Activated naive CD8-positive, alpha-beta T cell treated with anti-CD3 and anti-CD28 coated beads, Interleukin-2, amount 50 U/mL, for 24 hours (primary cell): Measurements from ENCODE around the gene MAP2K5.

Source experiments
- ATAC-seq: fragments of 150-1000 bp; cut with Tn5 transposase; one replicate; pipeline ENCODE4 v1.10.0; 2021
- DNase-seq: peaks from one replicate; pipeline ENCODE4 v3.0.0; 2021
- H3K27ac Mint-ChIP-seq: one replicate; pipeline ENCODE4 v1.8.0; 2021; ENCODE audit warnings: mild to moderate bottlenecking, mixed read lengths
- H3K27me3 Mint-ChIP-seq: one replicate; pipeline ENCODE4 v1.8.0; 2021; ENCODE audit warnings: mixed read lengths
- H3K36me3 Mint-ChIP-seq: one replicate; pipeline ENCODE4 v1.8.0; 2021; ENCODE audit warnings: low read depth, mixed read lengths
- H3K4me1 Mint-ChIP-seq: one replicate; pipeline ENCODE4 v1.8.0; 2021; ENCODE audit warnings: mixed read lengths
- H3K4me3 Mint-ChIP-seq: one replicate; pipeline ENCODE4 v1.8.0; 2021; ENCODE audit warnings: mild to moderate bottlenecking, moderate library complexity, mixed read lengths
- H3K9me3 Mint-ChIP-seq: one replicate; pipeline ENCODE4 v1.8.0; 2021; ENCODE audit warnings: mixed read lengths

The MAP2K5 gene

DNA sequence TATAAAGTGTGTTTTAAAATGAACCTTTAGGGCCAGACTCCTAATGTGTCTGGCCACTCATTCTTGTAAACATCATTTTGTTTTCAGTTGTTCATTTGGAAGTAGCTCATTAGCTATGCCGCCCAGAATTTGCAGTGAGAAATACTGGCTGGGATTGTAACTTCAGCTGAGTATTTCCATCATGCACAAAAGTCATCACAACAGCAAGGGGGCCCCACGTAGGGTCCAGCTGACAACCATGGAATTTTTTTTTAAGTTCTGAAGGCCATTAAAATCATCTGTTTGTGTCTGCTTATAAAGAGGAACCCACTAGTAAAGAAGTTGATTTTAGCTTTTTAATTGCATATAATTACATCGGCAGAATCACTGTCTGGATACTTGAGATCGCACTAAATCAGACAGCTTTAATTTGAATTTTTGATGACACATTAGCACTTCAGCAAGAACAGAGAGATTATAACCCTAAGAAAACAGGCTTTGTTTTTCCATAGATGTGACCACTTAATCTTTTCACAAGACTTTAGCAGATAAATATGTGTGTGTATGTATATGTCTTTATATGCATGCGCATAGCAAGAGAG, 236.6 kb downstream of the MAP2K5 start:
- DNase-seq (no peak), ATAC-seq (no peak)
- Mint-ChIP-seq H3K4me3 (no peak overlapping the region), H3K9me3 (no peaks in the 10 kb centered on the region), H3K36me3 (no peaks in the 10 kb centered on the region), H3K27me3 (no peaks in the 10 kb centered on the region), H3K4me1 (peaks cover 18% of the 10 kb centered on the region), H3K27ac (no peak overlapping the region)

DNA sequence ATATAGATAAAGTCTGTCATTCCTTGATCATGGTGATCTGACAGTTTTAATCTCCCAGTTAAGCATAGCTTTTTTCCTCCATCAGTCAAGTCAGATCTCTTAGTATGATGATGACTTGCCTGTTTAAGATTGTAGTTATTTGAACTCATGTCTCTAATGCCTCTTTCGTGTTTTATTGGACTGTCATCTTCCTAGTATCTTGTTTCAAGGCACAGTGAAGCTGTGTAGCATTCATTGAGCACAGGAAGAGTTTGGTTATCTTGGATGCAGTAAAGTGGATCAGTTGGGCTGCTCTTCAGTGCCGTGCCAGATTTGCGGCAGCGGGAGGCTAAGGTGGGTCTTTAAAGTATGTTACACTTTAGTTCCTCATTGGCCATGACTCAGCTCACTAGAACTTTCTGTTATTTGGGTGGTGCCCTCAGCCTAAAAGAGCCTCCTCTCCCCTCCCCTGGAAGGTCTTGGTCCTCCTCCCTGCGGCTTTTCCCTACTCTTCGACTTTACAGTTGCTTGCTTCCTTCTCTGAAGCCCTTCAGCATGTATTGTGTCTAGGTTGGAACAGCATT, 237.1 kb downstream of the MAP2K5 start:
- H3K9me3 Mint-ChIP-seq: no peaks in the 10 kb centered on the region
- no peak for DNase-seq
- ATAC-seq: no peak
- peaks cover 24% of the 10 kb centered on the region for H3K4me1 Mint-ChIP-seq
- H3K27ac Mint-ChIP-seq: no peak overlapping the region
- H3K4me3 Mint-ChIP-seq: no peak overlapping the region
- no peaks in the 10 kb centered on the region for H3K27me3 Mint-ChIP-seq
- no peaks in the 10 kb centered on the region for H3K36me3 Mint-ChIP-seq

DNA sequence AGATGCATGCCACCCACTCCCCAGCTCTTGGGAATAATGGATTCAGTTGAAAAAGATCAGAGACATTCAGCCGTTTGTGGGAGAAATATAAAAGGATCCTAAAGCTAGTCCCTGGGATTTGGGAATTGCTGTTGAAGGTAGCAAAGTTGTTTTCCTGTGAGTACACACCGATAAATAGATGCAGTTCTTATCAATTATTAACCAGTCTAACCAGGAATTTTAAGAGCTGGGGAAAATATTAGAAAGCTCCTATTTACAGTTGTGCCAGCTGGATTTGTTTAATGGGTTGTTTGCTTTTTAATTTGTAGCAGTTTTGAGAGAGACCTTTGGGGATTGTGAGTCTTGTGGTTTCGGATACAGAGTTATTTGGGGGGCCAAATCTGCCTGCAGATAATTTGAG, 238.6 kb downstream of the MAP2K5 start:
- Mint-ChIP-seq H3K4me1 (peaks cover 33% of the 10 kb centered on the region), H3K36me3 (no peaks in the 10 kb centered on the region), H3K4me3 (no peak overlapping the region), H3K27ac (no peak overlapping the region), H3K27me3 (no peaks in the 10 kb centered on the region), H3K9me3 (no peaks in the 10 kb centered on the region)
- DNase-seq (no peak), ATAC-seq (no peak)

DNA sequence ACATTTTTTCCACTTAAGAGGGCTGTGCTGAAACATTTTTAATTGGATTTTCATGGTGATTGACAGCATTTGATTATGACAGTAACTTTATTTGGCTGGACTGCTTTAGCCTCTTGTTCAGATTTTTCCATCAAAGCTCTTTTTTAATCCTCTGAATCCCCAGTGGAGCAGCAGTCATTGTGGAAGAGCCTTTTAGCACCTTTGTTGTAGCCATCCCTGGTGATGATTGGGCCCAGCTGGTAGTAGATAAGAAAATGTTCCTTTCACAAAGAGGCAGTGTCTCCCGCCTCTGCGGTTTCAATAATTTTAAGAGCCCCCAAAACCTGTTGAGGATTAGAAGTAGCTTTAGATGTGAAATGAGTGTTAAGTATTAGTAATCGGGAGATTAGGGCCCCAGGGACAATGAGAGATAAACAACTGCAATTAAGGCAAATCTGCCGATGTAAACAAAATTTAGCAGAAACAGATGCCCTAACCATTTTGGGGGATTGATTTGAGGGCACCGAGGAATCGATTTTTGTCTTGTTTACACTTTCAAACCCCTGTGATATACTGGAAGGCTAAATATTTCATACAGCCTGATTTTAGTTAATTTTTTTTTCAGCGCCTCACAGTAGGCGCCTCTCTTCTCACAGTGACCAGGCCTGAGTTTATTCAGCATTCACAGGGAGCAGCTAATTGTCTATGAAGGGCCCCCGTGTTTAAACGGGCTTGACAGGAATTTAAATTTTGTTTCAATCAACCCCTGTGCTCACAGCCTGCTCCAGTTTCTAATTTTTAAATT, 239.6 kb downstream of the MAP2K5 start:
- H3K4me3 Mint-ChIP-seq: no peak overlapping the region
- no peak for ATAC-seq
- H3K4me1 Mint-ChIP-seq: peaks cover 33% of the 10 kb centered on the region
- no peaks in the 10 kb centered on the region for H3K27me3 Mint-ChIP-seq
- no peaks in the 10 kb centered on the region for H3K36me3 Mint-ChIP-seq
- no peak for DNase-seq
- no peak overlapping the region for H3K27ac Mint-ChIP-seq
- no peaks in the 10 kb centered on the region for H3K9me3 Mint-ChIP-seq

DNA sequence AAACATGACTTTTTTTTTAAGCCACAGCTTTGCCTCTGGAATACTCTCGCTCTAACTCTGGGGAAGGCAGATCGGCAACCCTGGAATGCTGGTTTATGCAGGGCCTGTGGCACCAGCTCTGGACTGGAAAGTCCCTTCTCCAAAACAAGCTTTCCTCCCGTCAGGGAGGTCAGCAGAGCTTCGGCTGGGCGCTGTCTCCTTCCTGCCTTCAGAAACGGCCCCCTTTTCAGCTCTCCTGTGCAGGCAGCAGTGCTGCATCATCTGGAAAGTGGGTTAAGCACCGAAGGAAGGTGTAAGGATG, 240.1 kb downstream of the MAP2K5 start:
- H3K4me3 Mint-ChIP-seq: no peak overlapping the region
- no peaks in the 10 kb centered on the region for H3K27me3 Mint-ChIP-seq
- H3K36me3 Mint-ChIP-seq: no peaks in the 10 kb centered on the region
- no peak overlapping the region for H3K27ac Mint-ChIP-seq
- DNase-seq: no peak
- peaks cover 33% of the 10 kb centered on the region for H3K4me1 Mint-ChIP-seq
- no peaks in the 10 kb centered on the region for H3K9me3 Mint-ChIP-seq
- no peak for ATAC-seq

DNA sequence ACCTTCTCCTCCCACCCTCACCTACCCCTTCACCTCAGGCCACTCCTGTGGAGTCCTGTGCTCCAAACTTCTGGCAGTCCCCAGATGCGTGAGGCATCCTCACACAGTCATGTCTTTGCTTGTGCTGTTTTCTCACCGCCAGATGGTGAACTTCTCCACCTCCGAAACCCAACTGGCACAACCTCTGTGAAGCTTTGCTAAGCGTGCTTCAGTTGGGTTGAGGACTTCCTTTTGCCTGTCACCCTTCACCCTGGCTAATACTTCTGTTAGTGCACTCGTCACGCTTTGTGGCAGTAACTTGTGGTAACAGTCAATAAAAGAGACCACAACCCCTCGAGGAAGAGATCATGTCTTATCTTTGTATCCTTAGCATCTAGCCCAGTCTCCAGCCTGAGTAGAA, 240.8 kb downstream of the MAP2K5 start:
- Mint-ChIP-seq H3K27ac (no peak overlapping the region), H3K4me3 (no peak overlapping the region), H3K36me3 (no peaks in the 10 kb centered on the region), H3K9me3 (no peaks in the 10 kb centered on the region), H3K4me1 (peaks cover 33% of the 10 kb centered on the region), H3K27me3 (no peaks in the 10 kb centered on the region)
- ATAC-seq (peak; percentile 79), DNase-seq (peak; percentile 29)

DNA sequence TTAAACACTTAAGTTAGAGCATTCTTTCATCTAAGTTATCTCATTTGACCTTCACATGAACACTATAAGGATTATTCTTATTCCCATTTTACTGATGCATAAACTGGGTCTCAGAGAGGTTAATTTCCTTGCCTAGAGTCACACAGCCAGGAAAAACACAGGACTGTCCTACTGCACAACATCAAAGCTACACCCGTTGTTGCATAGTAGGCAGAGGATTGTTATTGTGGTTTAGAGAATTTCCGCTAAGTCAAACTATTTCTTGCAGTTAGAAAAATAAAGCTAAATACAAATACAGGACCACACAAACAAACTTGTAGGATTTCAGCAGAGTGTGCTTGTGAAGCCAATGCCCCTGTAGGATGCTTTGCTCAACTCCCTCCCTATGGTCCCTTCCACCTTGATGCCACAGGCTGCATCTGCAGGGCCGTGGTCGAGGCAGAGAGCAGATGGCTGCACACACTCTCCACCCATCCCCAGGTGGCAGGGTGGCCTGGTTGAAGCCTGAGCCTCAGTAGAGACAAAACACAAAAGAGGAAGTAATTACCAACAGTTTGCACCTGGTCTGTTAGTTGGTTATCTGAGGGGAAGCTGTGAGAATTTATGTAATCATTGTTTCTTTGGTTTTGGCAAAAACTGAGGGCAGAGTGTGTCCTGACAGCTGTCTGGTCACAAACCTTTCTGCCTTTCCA, 241.7 kb downstream of the MAP2K5 start:
- Mint-ChIP-seq H3K9me3 (no peaks in the 10 kb centered on the region), H3K27me3 (no peaks in the 10 kb centered on the region), H3K36me3 (no peaks in the 10 kb centered on the region), H3K4me1 (peaks cover 33% of the 10 kb centered on the region), H3K4me3 (no peak overlapping the region), H3K27ac (no peak overlapping the region)
- no peak for DNase-seq
- peak; percentile 27 for ATAC-seq

DNA sequence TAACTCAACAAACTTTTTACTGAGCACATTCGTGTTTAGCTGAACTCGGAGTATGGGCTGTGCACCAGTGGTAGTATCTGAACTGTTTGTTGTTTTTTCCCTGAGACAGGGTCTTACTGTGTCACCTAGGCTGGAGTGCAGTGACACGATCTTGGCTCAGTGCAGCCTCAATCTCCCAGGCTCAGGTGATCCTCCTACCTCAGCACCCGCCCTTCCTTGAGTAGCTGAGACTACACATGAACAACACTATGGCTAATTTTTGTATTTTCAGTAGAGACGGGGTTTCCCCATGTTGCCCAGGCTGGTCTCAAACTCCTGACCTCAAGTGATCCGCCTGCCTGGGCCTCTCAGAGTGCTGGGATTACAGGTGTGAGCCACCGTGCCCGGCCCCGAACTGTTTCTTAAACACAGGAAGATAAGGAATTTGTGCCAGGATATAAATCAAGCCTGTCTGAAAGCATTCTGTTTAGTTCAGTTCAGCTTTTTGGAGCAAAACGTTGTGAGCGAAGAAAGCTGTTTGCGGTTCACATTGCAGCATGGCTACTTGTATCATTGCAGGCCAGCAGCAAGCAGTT, 242.4 kb downstream of the MAP2K5 start:
- Mint-ChIP-seq H3K36me3 (peaks cover 2% of the 10 kb centered on the region), H3K27ac (no peak overlapping the region), H3K4me3 (no peak overlapping the region), H3K4me1 (peaks cover 33% of the 10 kb centered on the region), H3K9me3 (no peaks in the 10 kb centered on the region), H3K27me3 (no peaks in the 10 kb centered on the region)
- no peak for DNase-seq
- ATAC-seq: no peak

DNA sequence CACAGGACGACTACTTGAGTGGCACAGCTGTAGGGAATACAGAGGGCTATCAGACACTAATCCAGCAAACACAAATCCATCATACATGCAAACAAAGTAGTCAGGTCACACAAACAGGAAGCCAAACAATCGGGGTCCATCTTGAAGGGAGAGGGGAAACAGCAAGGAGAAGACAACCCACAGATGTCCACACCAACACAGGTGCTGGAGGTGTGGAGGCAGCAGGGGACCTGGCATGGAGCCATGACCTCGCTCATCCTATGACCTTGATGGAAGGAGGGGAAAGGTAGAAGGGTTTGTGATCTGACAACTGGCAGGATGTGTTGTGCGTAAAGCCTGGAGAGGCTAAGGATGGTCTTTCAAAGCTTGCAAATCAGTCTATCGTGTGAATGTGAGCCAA, 242.9 kb downstream of the MAP2K5 start:
- Mint-ChIP-seq H3K4me1 (peaks cover 33% of the 10 kb centered on the region), H3K36me3 (peaks cover 2% of the 10 kb centered on the region), H3K27ac (no peak overlapping the region), H3K27me3 (no peaks in the 10 kb centered on the region), H3K9me3 (no peaks in the 10 kb centered on the region), H3K4me3 (no peak overlapping the region)
- no peak for DNase-seq
- ATAC-seq: no peak

DNA sequence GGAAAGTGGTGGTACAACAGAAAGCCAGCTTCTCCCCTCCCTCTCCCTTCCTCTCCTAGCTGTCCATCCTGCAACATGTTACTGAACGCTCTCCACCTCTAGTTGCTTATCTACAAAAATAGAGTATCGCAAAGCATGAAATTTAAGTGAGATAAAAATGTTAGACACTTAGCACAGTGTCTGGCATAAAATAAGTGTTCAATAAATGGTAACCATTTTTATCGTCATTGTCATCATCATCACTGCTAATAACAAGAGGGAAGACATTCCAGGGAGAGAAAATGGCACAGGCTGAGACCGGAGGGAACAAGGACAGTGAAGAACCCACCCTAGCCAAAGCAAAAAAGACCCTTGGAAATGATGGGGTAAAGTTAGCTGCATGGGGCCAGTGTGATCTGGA, 244.1 kb downstream of the MAP2K5 start:
- Mint-ChIP-seq H3K9me3 (no peaks in the 10 kb centered on the region), H3K36me3 (peaks cover 2% of the 10 kb centered on the region), H3K27ac (no peak overlapping the region), H3K4me1 (peaks cover 33% of the 10 kb centered on the region), H3K27me3 (no peaks in the 10 kb centered on the region), H3K4me3 (no peak overlapping the region)
- ATAC-seq: no peak
- DNase-seq: no peak

DNA sequence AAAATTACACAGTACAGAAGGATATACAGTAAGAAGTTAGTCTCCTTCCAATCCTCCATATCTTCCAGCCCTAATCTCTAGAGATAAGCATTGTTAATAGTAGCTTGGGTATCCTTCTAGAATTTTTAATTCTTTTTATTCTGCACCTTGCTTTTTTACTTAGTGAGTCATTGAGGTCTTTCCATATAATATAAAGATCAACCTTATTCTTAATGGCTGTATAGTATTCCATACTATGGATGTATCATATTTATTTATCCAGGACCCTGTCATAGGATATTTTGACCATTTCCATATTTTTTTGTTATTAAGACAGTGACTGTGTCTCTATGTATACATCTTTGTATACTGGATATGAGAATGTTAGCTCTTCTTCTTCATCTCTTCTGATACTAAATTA, 246.5 kb downstream of the MAP2K5 start:
- DNase-seq (no peak), ATAC-seq (no peak)
- no peak overlapping the region for H3K27ac Mint-ChIP-seq
- peaks cover 3% of the 10 kb centered on the region for H3K9me3 Mint-ChIP-seq
- no peaks in the 10 kb centered on the region for H3K27me3 Mint-ChIP-seq
- H3K4me3 Mint-ChIP-seq: no peak overlapping the region
- H3K36me3 Mint-ChIP-seq: peaks cover 7% of the 10 kb centered on the region
- H3K4me1 Mint-ChIP-seq: peaks cover 15% of the 10 kb centered on the region

DNA sequence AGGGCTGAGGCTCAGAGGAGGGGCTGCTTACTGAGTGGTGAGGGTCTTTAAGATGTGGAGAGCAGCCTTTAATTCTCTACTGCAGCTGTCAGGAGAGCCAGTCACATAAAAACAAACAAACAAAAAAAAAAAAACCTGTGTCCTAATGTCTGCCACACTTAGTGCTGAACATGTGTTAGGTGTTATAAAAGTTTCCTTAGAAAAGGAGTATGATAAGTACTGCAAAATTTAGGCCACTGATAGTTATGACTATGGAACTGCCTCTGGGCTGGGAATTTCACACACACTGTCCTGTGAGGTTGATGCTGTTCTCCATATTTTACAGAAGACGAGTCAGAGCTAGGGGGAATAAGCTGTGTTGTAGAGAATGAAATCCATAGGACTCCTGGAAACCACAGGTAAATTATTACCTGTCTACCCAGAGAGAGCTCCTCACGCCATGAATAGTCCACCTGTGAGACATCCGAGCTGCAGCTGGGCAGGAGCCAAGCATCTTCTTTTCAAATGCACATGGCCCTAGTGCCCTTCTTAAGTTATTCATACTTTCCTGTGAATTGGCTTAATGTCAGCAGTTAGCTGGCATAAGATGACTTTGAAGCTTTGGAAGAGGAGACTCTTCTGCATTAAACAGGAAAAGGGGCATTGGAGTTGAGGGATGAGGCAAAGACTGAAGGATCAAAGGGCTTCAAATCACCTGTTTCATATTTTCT, 248.3 kb downstream of the MAP2K5 start:
- Mint-ChIP-seq H3K27me3 (no peaks in the 10 kb centered on the region), H3K27ac (no peak overlapping the region), H3K4me3 (no peak overlapping the region), H3K36me3 (peaks cover 22% of the 10 kb centered on the region), H3K9me3 (peaks cover 17% of the 10 kb centered on the region), H3K4me1 (peaks cover 7% of the 10 kb centered on the region)
- DNase-seq: no peak
- no peak for ATAC-seq

DNA sequence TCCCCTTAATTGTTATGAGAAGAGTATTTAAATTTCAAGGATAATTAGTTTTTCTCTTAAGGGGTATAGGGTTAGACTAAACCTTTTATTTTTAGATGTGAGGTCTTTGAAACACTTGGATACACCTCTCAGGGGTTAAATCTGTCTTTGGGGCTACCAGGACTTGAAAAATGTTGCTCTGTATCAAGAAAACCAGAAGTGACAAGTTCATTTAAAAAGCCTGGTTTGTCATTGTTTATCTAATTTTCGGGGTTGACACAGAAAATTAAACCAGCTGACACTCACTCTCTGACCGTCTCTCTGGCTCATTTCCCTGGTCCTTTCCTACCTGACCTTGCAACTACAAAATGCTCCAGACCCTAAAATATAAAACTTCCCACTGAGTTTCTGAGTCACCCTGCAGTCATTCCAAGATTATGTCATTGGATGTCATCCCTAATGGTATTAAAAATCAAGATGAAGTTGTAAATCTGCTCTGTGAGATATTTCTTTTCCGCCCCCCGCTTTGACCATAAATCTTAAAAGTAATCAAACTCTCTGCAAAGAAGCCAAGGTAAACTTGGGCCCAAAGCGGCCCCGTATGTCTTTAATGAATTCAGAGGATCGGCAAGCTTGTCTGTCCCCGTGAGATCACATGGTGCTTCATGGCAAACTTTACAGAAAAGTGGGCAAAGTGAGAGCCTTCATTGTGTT, 249.9 kb downstream of the MAP2K5 start:
- ATAC-seq: no peak
- H3K36me3 Mint-ChIP-seq: peaks cover 22% of the 10 kb centered on the region

More for the DNA sequence above, 249.9 kb downstream of the MAP2K5 start:
- Mint-ChIP-seq H3K9me3 (peaks cover 20% of the 10 kb centered on the region), H3K27me3 (no peaks in the 10 kb centered on the region), H3K27ac (no peak overlapping the region), H3K4me1 (peaks cover 7% of the 10 kb centered on the region), H3K4me3 (no peak overlapping the region)
- DNase-seq: no peak
